Astrocyte (in vitro differentiated cells and primary cell): ENCODE data around the gene WNT3A. TPM values are rescaled to one million over a fixed set of nuclear protein-coding genes. Genes with fewer than 3 reads are reported as not detected.

Source experiments
- DNase-seq: peaks from one replicate; pipeline ENCODE4 v3.0.0-alpha.2; 2010; ENCODE audit warnings: low read depth
- FAIRE-seq: peaks from 2 replicates; lab custom pipeline; 2011; peaks lifted over from hg19 to GRCh38; lab: Jason Lieb, UNC
- H2AFZ ChIP-seq: 2 replicates; pipeline ENCODE4 v1.6.0; 2012; ENCODE audit warnings: low read depth, low read length, inconsistent platforms
- H3K27ac ChIP-seq: 2 replicates; pipeline ENCODE4 v1.5.1; 2011; ENCODE audit warnings: low read depth, low read length, inconsistent platforms
- H3K27me3 ChIP-seq: 2 replicates; pipeline ENCODE4 v1.6.0; 2011; ENCODE audit warnings: low read length, inconsistent platforms; ENCODE audit not compliant: insufficient read depth
- H3K36me3 ChIP-seq: 2 replicates; pipeline ENCODE4 v1.5.1; 2011; ENCODE audit warnings: low read length, inconsistent platforms; ENCODE audit not compliant: insufficient read depth
- H3K4me1 ChIP-seq: 2 replicates; pipeline ENCODE4 v1.5.1; 2011; ENCODE audit warnings: low read length, inconsistent platforms; ENCODE audit not compliant: insufficient read depth
- H3K4me2 ChIP-seq: 2 replicates; pipeline ENCODE4 v1.6.0; 2012; ENCODE audit warnings: low read length, inconsistent platforms
- H3K4me3 ChIP-seq: 2 replicates; pipeline ENCODE4 v1.5.1; 2011; ENCODE audit warnings: low read depth, mild to moderate bottlenecking, low read length, inconsistent platforms; ENCODE audit not compliant: insufficient read depth
- H3K79me2 ChIP-seq: 2 replicates; pipeline ENCODE4 v1.6.0; 2012; ENCODE audit warnings: mild to moderate bottlenecking, low read length, inconsistent platforms; ENCODE audit not compliant: insufficient read depth
- H3K9ac ChIP-seq: 2 replicates; pipeline ENCODE4 v1.6.0; 2012; ENCODE audit warnings: mild to moderate bottlenecking, low read length, inconsistent platforms
- H3K9me3 ChIP-seq: 2 replicates; pipeline ENCODE4 v1.5.1; 2012; ENCODE audit warnings: low read depth, mild to moderate bottlenecking, low read length, inconsistent platforms; ENCODE audit not compliant: insufficient read depth
- H4K20me1 ChIP-seq: 2 replicates; pipeline ENCODE4 v1.6.0; 2012; ENCODE audit warnings: low read length, inconsistent platforms; ENCODE audit not compliant: insufficient read depth
- H3K27ac Mint-ChIP-seq: one replicate; pipeline ENCODE4 v1.8.0; 2021; ENCODE audit warnings: mild to moderate bottlenecking, mixed read lengths; ENCODE audit not compliant: unreplicated experiment
- H3K27me3 Mint-ChIP-seq: one replicate; pipeline ENCODE4 v1.8.0; 2021; ENCODE audit warnings: low read depth, mixed read lengths; ENCODE audit not compliant: unreplicated experiment
- H3K36me3 Mint-ChIP-seq: one replicate; pipeline ENCODE4 v1.8.0; 2021; ENCODE audit warnings: low read depth, mixed read lengths; ENCODE audit not compliant: unreplicated experiment
- H3K4me1 Mint-ChIP-seq: one replicate; pipeline ENCODE4 v1.8.0; 2021; ENCODE audit warnings: low read depth, mixed read lengths; ENCODE audit not compliant: unreplicated experiment
- H3K4me3 Mint-ChIP-seq: one replicate; pipeline ENCODE4 v1.8.0; 2021; ENCODE audit warnings: mild to moderate bottlenecking, moderate library complexity, mixed read lengths; ENCODE audit not compliant: unreplicated experiment
- H3K9me3 Mint-ChIP-seq: one replicate; pipeline ENCODE4 v1.8.0; 2021; ENCODE audit warnings: mild to moderate bottlenecking, mixed read lengths; ENCODE audit not compliant: unreplicated experiment
- EZH2 ChIP-seq: IDR thresholded peaks from 2 replicates; pipeline ENCODE4 v1.6.1; 2012; ENCODE audit warnings: mild to moderate bottlenecking, low read length, inconsistent platforms; ENCODE audit not compliant: insufficient read depth
- total RNA-seq: library from RNA; stranded (reverse); gene quantifications from 2 replicates; pipeline ENCODE4 v1.2.1, GENCODE V29; 2021
- TF ChIP-seq, protein P1 (sequence below): IDR thresholded peaks from 2 replicates; pipeline ENCODE4 v1.5.1; 2011; ENCODE audit warnings: low read depth, mild to moderate bottlenecking, inconsistent platforms, low read length, moderate library complexity; ENCODE audit not compliant: insufficient read depth

WNT3A gene
- total RNA-seq, 1 donor from 2014 or later, result not detected

DNA sequence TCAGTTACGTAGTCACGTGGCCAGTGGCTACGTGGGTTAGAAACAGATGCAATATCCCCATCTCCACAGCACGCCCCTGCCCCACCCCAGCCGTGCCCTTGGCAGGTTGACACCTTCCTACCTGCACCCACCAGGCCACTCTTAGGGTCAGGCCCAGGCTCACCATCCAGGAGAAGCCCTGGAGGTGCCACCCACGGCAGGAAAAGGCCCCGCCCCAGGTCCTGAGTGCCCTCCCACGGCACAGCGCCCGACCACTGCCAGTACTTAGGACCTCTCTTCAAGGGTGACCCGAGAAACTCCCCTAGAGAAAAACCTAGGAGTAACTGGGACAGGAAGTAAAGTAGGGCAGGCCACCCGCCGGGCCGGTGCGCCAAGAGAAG, 94.8 kb downstream of the WNT3A start:
- H3K4me1 ChIP-seq, result peaks cover 4% of the 10 kb centered on the region
- Mint-ChIP-seq H3K9me3 (no peaks in the 10 kb centered on the region), H3K4me3 (peak overlapping the region; percentile 81), H3K27ac (no peak overlapping the region), H3K36me3 (peaks cover 12% of the 10 kb centered on the region), H3K4me1 (peaks cover 8% of the 10 kb centered on the region), H3K27me3 (no peaks in the 10 kb centered on the region)
- no peak overlapping the region for H2AFZ ChIP-seq
- no peak for DNase-seq
- FAIRE-seq, result no peak
- H3K79me2 ChIP-seq, result peaks cover 68% of the 10 kb centered on the region
- peaks cover 54% of the 10 kb centered on the region for H4K20me1 ChIP-seq
- TF ChIP-seq, protein P1, sequence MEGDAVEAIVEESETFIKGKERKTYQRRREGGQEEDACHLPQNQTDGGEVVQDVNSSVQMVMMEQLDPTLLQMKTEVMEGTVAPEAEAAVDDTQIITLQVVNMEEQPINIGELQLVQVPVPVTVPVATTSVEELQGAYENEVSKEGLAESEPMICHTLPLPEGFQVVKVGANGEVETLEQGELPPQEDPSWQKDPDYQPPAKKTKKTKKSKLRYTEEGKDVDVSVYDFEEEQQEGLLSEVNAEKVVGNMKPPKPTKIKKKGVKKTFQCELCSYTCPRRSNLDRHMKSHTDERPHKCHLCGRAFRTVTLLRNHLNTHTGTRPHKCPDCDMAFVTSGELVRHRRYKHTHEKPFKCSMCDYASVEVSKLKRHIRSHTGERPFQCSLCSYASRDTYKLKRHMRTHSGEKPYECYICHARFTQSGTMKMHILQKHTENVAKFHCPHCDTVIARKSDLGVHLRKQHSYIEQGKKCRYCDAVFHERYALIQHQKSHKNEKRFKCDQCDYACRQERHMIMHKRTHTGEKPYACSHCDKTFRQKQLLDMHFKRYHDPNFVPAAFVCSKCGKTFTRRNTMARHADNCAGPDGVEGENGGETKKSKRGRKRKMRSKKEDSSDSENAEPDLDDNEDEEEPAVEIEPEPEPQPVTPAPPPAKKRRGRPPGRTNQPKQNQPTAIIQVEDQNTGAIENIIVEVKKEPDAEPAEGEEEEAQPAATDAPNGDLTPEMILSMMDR, result no peak
- TF ChIP-seq EZH2, result no peak
- H3K27me3 ChIP-seq, result no peaks in the 10 kb centered on the region
- H3K9ac ChIP-seq, result peak overlapping the region; percentile 84
- H3K4me2 ChIP-seq, result peak overlapping the region; percentile 90
- no peak overlapping the region for H3K27ac ChIP-seq
- H3K4me3 ChIP-seq, result peak overlapping the region; percentile 61
- peaks cover 15% of the 10 kb centered on the region for H3K36me3 ChIP-seq
- no peaks in the 10 kb centered on the region for H3K9me3 ChIP-seq

GRCh38 chr1:228101994-228102790, 95.4 kb downstream of the WNT3A start:
- peak overlapping the region; percentile 84 for H3K9ac ChIP-seq
- no peak overlapping the region for H3K27ac Mint-ChIP-seq
- H3K4me2 ChIP-seq, result peak overlapping the region; percentile 90
- H3K36me3 Mint-ChIP-seq, result peaks cover 15% of the 10 kb centered on the region
- peak overlapping the region; percentile 61 for H3K4me3 ChIP-seq
- FAIRE-seq (no peak), DNase-seq (no peak)
- H3K9me3 ChIP-seq, result no peaks in the 10 kb centered on the region
- no peak for TF ChIP-seq EZH2
- TF ChIP-seq, protein P1, result no peak
- peaks cover 15% of the 10 kb centered on the region for H3K36me3 ChIP-seq
- H2AFZ ChIP-seq, result peak overlapping the region; percentile 39
- no peaks in the 10 kb centered on the region for H3K9me3 Mint-ChIP-seq
- H3K27me3 Mint-ChIP-seq, result no peaks in the 10 kb centered on the region
- peaks cover 4% of the 10 kb centered on the region for H3K4me1 ChIP-seq
- peak overlapping the region; percentile 12 for H3K27ac ChIP-seq
- peaks cover 48% of the 10 kb centered on the region for H4K20me1 ChIP-seq
- H3K4me1 Mint-ChIP-seq, result peaks cover 8% of the 10 kb centered on the region
- peak overlapping the region; percentile 85 for H3K4me3 Mint-ChIP-seq
- H3K27me3 ChIP-seq, result no peaks in the 10 kb centered on the region
- H3K79me2 ChIP-seq, result peaks cover 66% of the 10 kb centered on the region
